Measurements from ENCODE around the gene AIF1. TPM values are rescaled to one million over a fixed set of nuclear protein-coding genes. Genes with fewer than 3 reads are reported as not detected.

Gene AIF1
- total RNA-seq, 1 experiment from 2014 or later: not detected

DNA sequence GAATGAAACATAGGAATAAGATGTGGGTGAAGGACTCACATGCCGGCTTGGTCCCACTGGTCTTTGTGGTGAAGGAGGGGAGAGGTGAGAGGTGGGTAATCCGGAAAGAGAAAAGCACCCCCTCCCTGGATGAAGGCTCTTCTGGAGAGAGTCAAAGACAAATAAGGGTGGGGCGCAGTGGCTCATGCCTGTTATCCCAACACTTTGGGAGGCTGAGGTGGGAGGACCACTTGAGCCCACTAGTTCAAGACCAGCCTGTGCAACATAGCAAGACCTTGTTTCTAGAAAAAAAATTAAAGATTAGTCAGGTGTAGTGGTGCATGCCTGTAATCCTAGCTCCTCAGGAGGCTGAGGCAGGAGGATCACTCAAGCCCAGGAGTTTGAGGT, 35.9 kb upstream of the AIF1 start:
- ChIA-PET CTCF (interaction anchor here (0.9 to 18.9 kb wide), 3 partner anchors 18 to 48 kb away, joined by 3 to 215 read pairs (median 4); partner anchors contain the start of gene NCR3), POLR2A (interaction anchor here (1.1 to 1.7 kb wide), 3 partner anchors 30 to 38 kb away, joined by 3 to 10 read pairs (median 4); partner anchors contain the start of genes ATP6V1G2 and DDX39B)
- intact Hi-C loops (cut with micrococcal nuclease): no loop called here
- Mint-ChIP-seq H3K9me3 (ENCODE audit: unreplicated experiment) (no peaks in the 10 kb centered on the region), H3K4me3 (ENCODE audit: unreplicated experiment) (no peak overlapping the region), H3K27ac (ENCODE audit: low read depth, unreplicated experiment) (no peak overlapping the region), H3K36me3 (ENCODE audit: insufficient read depth, unreplicated experiment) (peaks cover 7% of the 10 kb centered on the region), H3K4me1 (ENCODE audit: insufficient read depth, unreplicated experiment) (peaks cover 10% of the 10 kb centered on the region), H3K27me3 (ENCODE audit: insufficient read depth, unreplicated experiment) (peaks cover 7% of the 10 kb centered on the region)
- no peak for TF ChIP-seq CTCF (IDR thresholded peaks at IDR 0.05; ENCODE audit: unreplicated experiment)
- DNase-seq (ENCODE audit: unreplicated experiment): no peak
- BruUV-seq (replicated peaks): no TSS peak

DNA sequence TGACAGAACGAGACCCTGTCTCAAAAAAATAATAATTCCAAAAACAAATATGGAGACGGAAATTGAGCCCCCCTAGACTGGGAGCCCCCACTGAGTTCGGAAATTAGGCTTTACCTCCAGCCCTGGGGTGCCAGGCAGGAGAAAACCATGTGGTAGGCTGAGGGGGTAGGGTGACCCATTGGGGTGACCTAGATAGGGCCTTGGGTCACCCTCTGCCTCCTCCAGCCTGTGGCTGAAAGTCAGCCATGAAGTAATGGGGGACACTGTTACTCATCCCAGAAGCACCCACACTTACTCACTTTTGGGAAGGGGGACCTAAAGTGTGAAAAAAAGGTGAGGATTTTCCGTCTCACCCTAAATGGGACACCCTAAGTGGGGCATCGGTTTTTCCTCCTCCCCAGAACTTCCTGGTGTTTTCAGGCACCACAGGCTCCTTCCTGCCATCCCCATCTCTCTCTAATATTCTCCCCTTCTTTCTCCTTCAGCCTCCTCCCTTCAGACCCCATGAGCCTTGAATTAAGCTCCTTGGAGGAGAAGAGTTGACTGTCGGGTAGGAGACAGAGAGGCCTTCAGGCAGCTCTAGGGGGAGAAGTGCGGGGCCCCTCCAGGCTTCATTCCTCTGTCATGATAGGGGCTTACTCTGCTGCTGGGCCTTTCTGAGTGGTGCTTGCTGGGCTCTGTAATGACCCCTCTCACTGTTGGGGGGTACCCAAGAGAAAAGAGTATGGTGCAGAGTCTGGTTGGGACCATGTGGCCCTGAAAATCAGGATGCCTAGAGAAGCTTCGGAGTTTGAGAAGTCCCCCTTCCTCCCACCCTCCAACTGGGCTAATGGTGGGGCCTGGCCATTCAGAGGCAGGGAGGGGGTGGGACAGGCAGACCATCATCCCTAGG, 35.2 kb upstream of the AIF1 start:
- H3K9me3 Mint-ChIP-seq (ENCODE audit: unreplicated experiment): no peaks in the 10 kb centered on the region
- CTCF ChIA-PET: interaction anchor here (0.6 to 18.9 kb wide), 8 partner anchors 9 to 552 kb away, joined by 3 to 215 read pairs (median 4); partner anchors contain the start of genes NCR3 and NFKBIL1
- peaks cover 10% of the 10 kb centered on the region for H3K4me1 Mint-ChIP-seq (ENCODE audit: insufficient read depth, unreplicated experiment)
- peaks cover under 1% of the 10 kb centered on the region for H3K27me3 Mint-ChIP-seq (ENCODE audit: insufficient read depth, unreplicated experiment)
- no peak for DNase-seq (ENCODE audit: unreplicated experiment)
- H3K4me3 Mint-ChIP-seq (ENCODE audit: unreplicated experiment): no peak overlapping the region
- no TSS peak for BruUV-seq (replicated peaks)
- TF ChIP-seq CTCF (IDR thresholded peaks at IDR 0.05; ENCODE audit: unreplicated experiment): no peak
- POLR2A ChIA-PET: interaction anchor here (0.6 to 1.7 kb wide), 3 partner anchors 30 to 599 kb away, joined by 4 to 10 read pairs (median 4); partner anchors contain the start of gene DDX39B
- intact Hi-C loops (cut with micrococcal nuclease): loop anchor here (5.0 kb wide), 1 partner anchor 32 kb away; the partner anchor contains the start of genes ATP6V1G2 and NFKBIL1
- H3K36me3 Mint-ChIP-seq (ENCODE audit: insufficient read depth, unreplicated experiment): peaks cover 7% of the 10 kb centered on the region
- no peak overlapping the region for H3K27ac Mint-ChIP-seq (ENCODE audit: low read depth, unreplicated experiment)

GRCh38 chr6:31580438-31580740, 34.6 kb upstream of the AIF1 start:
- TF ChIP-seq CTCF (IDR thresholded peaks at IDR 0.05; ENCODE audit: unreplicated experiment): no peak
- DNase-seq (ENCODE audit: unreplicated experiment): no peak
- Mint-ChIP-seq H3K4me3 (ENCODE audit: unreplicated experiment) (no peak overlapping the region), H3K27me3 (ENCODE audit: insufficient read depth, unreplicated experiment) (no peaks in the 10 kb centered on the region), H3K27ac (ENCODE audit: low read depth, unreplicated experiment) (no peak overlapping the region), H3K36me3 (ENCODE audit: insufficient read depth, unreplicated experiment) (peaks cover 7% of the 10 kb centered on the region), H3K9me3 (ENCODE audit: unreplicated experiment) (no peaks in the 10 kb centered on the region), H3K4me1 (ENCODE audit: insufficient read depth, unreplicated experiment) (peaks cover 10% of the 10 kb centered on the region)
- POLR2A ChIA-PET: interaction anchor here (0.7 to 1.1 kb wide), 2 partner anchors 17 to 122 kb away, joined by 4 read pairs; no protein-coding TSS in a partner anchor
- CTCF ChIA-PET: interaction anchor here (0.6 to 18.9 kb wide), 8 partner anchors 10 to 551 kb away, joined by 3 to 215 read pairs (median 4); partner anchors contain the start of genes NCR3 and NFKBIL1
- no TSS peak for BruUV-seq (replicated peaks)
- intact Hi-C loops (cut with micrococcal nuclease): loop anchor here (5.0 kb wide), 1 partner anchor 33 kb away; the partner anchor contains the start of genes ATP6V1G2 and NFKBIL1
